Naive thymus-derived CD4-positive, alpha-beta T cell (primary cell): ENCODE measurements around the gene ILF2. TPM values are rescaled to one million over a fixed set of nuclear protein-coding genes. Genes with fewer than 3 reads are reported as not detected.
"Not testable (repeated sequence)": the region's sequence is repeated elsewhere in the genome, so short reads cannot be mapped to it uniquely, and the experiment has no call there.

Experiments
- ATAC-seq: fragments of 150-1000 bp; cut with Tn5 transposase; 2 replicates; pipeline ENCODE4 v1.10.0; 2021; ENCODE audit warnings: mild to moderate bottlenecking, moderate library complexity
- CTCF ChIA-PET: fragments of 350-600 bp; sonication (Branson Sonifier 250); formaldehyde crosslinking; loops from one replicate; lab custom pipeline; 2021; ENCODE audit warnings: antibody characterized with exemption; lab: Charles Lee
- POLR2A ChIA-PET: fragments of 350-600 bp; sonication (Branson Sonifier 250); formaldehyde crosslinking; loops from one replicate; lab custom pipeline; 2021; ENCODE audit warnings: antibody characterized with exemption, inconsistent platforms; lab: Charles Lee
- DNase-seq, 9 donors: peaks; one replicate each; pipeline versions ENCODE4 v3.0.0 to v3.0.0-alpha.2; 2020 to 2022; ENCODE audit warnings: mixed read lengths in 1 of 9
- H3K27ac ChIP-seq: one replicate; pipeline ENCODE4 v1.7.0; 2013; ENCODE audit warnings: mild to moderate bottlenecking, low read depth, low read length, moderate library complexity
- H3K27me3 ChIP-seq, 2 donors: one replicate each; pipeline ENCODE4 v1.7.0; 2013; ENCODE audit warnings: low read length in 2 of 2, mild to moderate bottlenecking in 2 of 2, moderate library complexity in 2 of 2; ENCODE audit not compliant: control insufficient read depth in 2 of 2, insufficient read depth in 2 of 2
- H3K36me3 ChIP-seq, 3 experiments: 1 replicate in 2 of 3; 2 replicates in 1 of 3; pipeline ENCODE4 v1.7.0; 2013; ENCODE audit warnings: low read length in 3 of 3, mild to moderate bottlenecking in 3 of 3, moderate library complexity in 1 of 3; ENCODE audit not compliant: insufficient read depth in 3 of 3, control insufficient read depth in 2 of 3
- H3K4me1 ChIP-seq, 2 donors: one replicate each; pipeline ENCODE4 v1.7.0; 2013; ENCODE audit warnings: low read length in 2 of 2, mild to moderate bottlenecking in 2 of 2, moderate library complexity in 1 of 2; ENCODE audit not compliant: control insufficient read depth in 2 of 2, insufficient read depth in 2 of 2
- H3K4me3 ChIP-seq: 2 replicates; pipeline ENCODE4 v1.7.0; 2013; ENCODE audit warnings: mild to moderate bottlenecking, low read length
- H3K9me3 ChIP-seq, 3 experiments: 1 replicate in 2 of 3; 2 replicates in 1 of 3; pipeline ENCODE4 v1.7.0; 2013; ENCODE audit warnings: low read length in 3 of 3; ENCODE audit not compliant: control insufficient read depth in 2 of 3
- H3K27ac Mint-ChIP-seq, 9 donors: one replicate each; pipeline ENCODE4 v1.8.0; 2020 to 2022; ENCODE audit warnings: mixed read lengths in 9 of 9, mild to moderate bottlenecking in 8 of 9, moderate library complexity in 5 of 9, inconsistent platforms in 2 of 9
- H3K27me3 Mint-ChIP-seq, 5 donors: one replicate each; pipeline ENCODE4 v1.8.0; 2021 to 2022; ENCODE audit warnings: mixed read lengths in 5 of 5, mild to moderate bottlenecking in 1 of 5
- H3K36me3 Mint-ChIP-seq, 5 donors: one replicate each; pipeline ENCODE4 v1.8.0; 2020 to 2022; ENCODE audit warnings: mixed read lengths in 5 of 5, mild to moderate bottlenecking in 3 of 5, inconsistent platforms in 1 of 5
- H3K4me1 Mint-ChIP-seq, 7 donors: one replicate each; pipeline ENCODE4 v1.8.0; 2020 to 2022; ENCODE audit warnings: mixed read lengths in 7 of 7, mild to moderate bottlenecking in 3 of 7, inconsistent platforms in 1 of 7
- H3K4me3 Mint-ChIP-seq, 10 donors: one replicate each; pipeline ENCODE4 v1.8.0; 2020 to 2022; ENCODE audit warnings: mild to moderate bottlenecking in 10 of 10, mixed read lengths in 10 of 10, moderate library complexity in 6 of 10, inconsistent platforms in 2 of 10
- H3K9me3 Mint-ChIP-seq, 11 donors: one replicate each; pipeline ENCODE4 v1.8.0; 2020 to 2022; ENCODE audit warnings: mixed read lengths in 11 of 11, mild to moderate bottlenecking in 4 of 11, inconsistent platforms in 1 of 11, moderate library complexity in 1 of 11
- intact Hi-C, 2 donors: fragments of 100-400 bp; cut with micrococcal nuclease; formaldehyde crosslinking; loops; one replicate each; pipeline ENCODE4 v1.15.1; 2023
- polyA plus RNA-seq, 2 donors: library from polyadenylated mRNA; unstranded; fragments of 300-500 nt; fragmentation: Illumina TruSeq; gene quantifications; one replicate each; pipeline ENCODE4 v1.2.3, GENCODE V29; 2021
- total RNA-seq, 6 experiments: library from RNA in 5 of 6; stranded (reverse) in 5 of 6; gene quantifications; 1 replicate in 5 of 6; 2 replicates in 1 of 6; pipeline ENCODE4 v1.2.3 and lab custom pipeline; 2021 to 2026

Gene ILF2
- total and polyA plus RNA-seq, 7 experiments from 2014 or later = 83.6 to 177 (median 136) TPM

- intact Hi-C loops = loop anchor here (1.0 to 10.0 kb wide), 20 partner anchors 13 to 956 kb away; partner anchors contain the start of genes CHTOP (in 2 of the 2), HAX1 (in 2 of the 2), RPS27 (in 2 of the 2) and SNAPIN (in 2 of the 2)
- CTCF ChIA-PET = interaction anchor here (0.6 to 2.7 kb wide), 6 partner anchors 13 to 1483 kb away, joined by 3 to 9 read pairs (median 4); no protein-coding TSS in a partner anchor
- Histone ChIP-seq H3K27ac (peak overlapping the region; percentile 71), H3K36me3 (peaks cover 18 to 23% (median 21%) of the 10 kb centered on the region in 3 experiments), H3K4me3 (peak overlapping the region; percentile 94), H3K4me1 (peaks cover 18 to 19% of the 10 kb centered on the region in 2 donors)
- not testable (repeated sequence) for H3K9me3 Mint-ChIP-seq, H3K4me3 Mint-ChIP-seq, H3K9me3 ChIP-seq, H3K27me3 Mint-ChIP-seq, H3K27me3 ChIP-seq
- ATAC-seq = peak; percentile 34
- Mint-ChIP-seq H3K4me1 (peaks cover 11 to 28% (median 17%) of the 10 kb centered on the region in 7 donors), H3K36me3 (peaks cover 9 to 29% (median 13%) of the 10 kb centered on the region in 5 donors), H3K27ac (peak overlapping the region in 2 of 9 donors; percentile 62 to 73)
- POLR2A ChIA-PET = interaction anchor here (0.6 to 4.5 kb wide), 15 partner anchors 9 to 318 kb away, joined by 3 to 38 read pairs (median 5); partner anchors contain the start of genes CHTOP, INTS3, S100A6 and SNAPIN
- DNase-seq = peak in 2 of 9 donors; percentile 53 to 54
These were observed 998 bp upstream of the ILF2 start for GRCh38 chr1:153671628-153672353.

GRCh38 chr1:153670257-153670858 is 435 bp downstream of the ILF2 start:
- DNase-seq (peak in 1 of 9 donors; percentile 46), ATAC-seq (peak; percentile 1)
- no peaks in the 10 kb centered on the region for H3K27me3 Mint-ChIP-seq
- no peak overlapping the region for H3K4me3 Mint-ChIP-seq
- H3K4me1 Mint-ChIP-seq = peaks cover 11 to 28% (median 17%) of the 10 kb centered on the region in 7 donors
- H3K36me3 Mint-ChIP-seq = peaks cover 12 to 36% (median 17%) of the 10 kb centered on the region in 5 donors
- H3K27ac ChIP-seq = peak overlapping the region; percentile 93
- peaks cover 18 to 19% of the 10 kb centered on the region in 2 donors for H3K4me1 ChIP-seq
- H3K4me3 ChIP-seq = peak overlapping the region; percentile 72
- H3K36me3 ChIP-seq = peaks cover 28 to 37% (median 30%) of the 10 kb centered on the region in 3 experiments
- POLR2A ChIA-PET = interaction anchor here (0.6 to 4.5 kb wide), 7 partner anchors 8 to 1479 kb away, joined by 5 to 38 read pairs (median 6); partner anchors contain the start of genes CHTOP and SNAPIN
- no peaks in the 10 kb centered on the region for H3K9me3 Mint-ChIP-seq
- H3K27ac Mint-ChIP-seq = no peak overlapping the region
- intact Hi-C loops = loop anchor here (2.0 to 10.0 kb wide), 12 partner anchors 98 to 957 kb away; partner anchors contain the start of genes HAX1 (in 2 of the 2), ATP8B2 (in 1 of the 2), CREB3L4 (in 1 of the 2) and CRTC2 (in 1 of the 2)
- no peaks in the 10 kb centered on the region for H3K27me3 ChIP-seq
- CTCF ChIA-PET = interaction anchor here (1.0 kb wide), 1 partner anchor 32 kb away, joined by 3 read pairs; no protein-coding TSS in a partner anchor
- no peaks in the 10 kb centered on the region for H3K9me3 ChIP-seq

- peaks cover 13 to 44% (median 25%) of the 10 kb centered on the region in 5 donors for H3K36me3 Mint-ChIP-seq
- no peak overlapping the region for H3K4me3 Mint-ChIP-seq
- ATAC-seq = no peak
These were observed 1.2 kb downstream of the ILF2 start for GRCh38 chr1:153669606-153670005.

GRCh38 chr1:153668672-153669071 is 2.1 kb downstream of the ILF2 start:
- H3K27me3 ChIP-seq, H3K27ac ChIP-seq, H3K4me3 ChIP-seq, ATAC-seq, H3K27me3 Mint-ChIP-seq, CTCF ChIA-PET, H3K9me3 ChIP-seq, intact Hi-C loops, H3K9me3 Mint-ChIP-seq, DNase-seq: not testable (repeated sequence)
- Mint-ChIP-seq H3K4me3 (peak overlapping the region in 4 of 10 donors; percentile 29 to 61 (median 34)), H3K4me1 (peaks cover 11 to 29% (median 17%) of the 10 kb centered on the region in 7 donors), H3K36me3 (peaks cover 13 to 50% (median 32%) of the 10 kb centered on the region in 5 donors), H3K27ac (peak overlapping the region in 2 of 9 donors; percentile 53 to 60)
- Histone ChIP-seq H3K4me1 (peaks cover 18 to 19% of the 10 kb centered on the region in 2 donors), H3K36me3 (peaks cover 44 to 54% (median 46%) of the 10 kb centered on the region in 3 experiments)
- POLR2A ChIA-PET = interaction anchor here (0.6 to 4.5 kb wide), 3 partner anchors 9 to 590 kb away, joined by 4 to 38 read pairs (median 21); partner anchors contain the start of genes CHTOP and SNAPIN

More at GRCh38 chr1:153669606-153670005, 1.2 kb downstream of the ILF2 start:
- H3K4me3 ChIP-seq = peak overlapping the region; percentile 72
- H3K36me3 ChIP-seq = peaks cover 35 to 45% (median 37%) of the 10 kb centered on the region in 3 experiments
- H3K27ac ChIP-seq = peak overlapping the region; percentile 93
- H3K4me1 ChIP-seq = peaks cover 18 to 19% of the 10 kb centered on the region in 2 donors
- ChIA-PET CTCF (no interaction called here), POLR2A (interaction anchor here (1.9 to 4.5 kb wide), 3 partner anchors 10 to 288 kb away, joined by 5 to 38 read pairs (median 21); partner anchors contain the start of genes CHTOP and SNAPIN)
- intact Hi-C loops = loop anchor here (2.0 to 10.0 kb wide), 12 partner anchors 97 to 958 kb away; partner anchors contain the start of genes HAX1 (in 2 of the 2), ATP8B2 (in 1 of the 2), CREB3L4 (in 1 of the 2) and CRTC2 (in 1 of the 2)
- H3K27me3 ChIP-seq = no peaks in the 10 kb centered on the region
- H3K9me3 ChIP-seq = no peaks in the 10 kb centered on the region
- H3K9me3 Mint-ChIP-seq = no peaks in the 10 kb centered on the region
- DNase-seq = no peak
- H3K4me1 Mint-ChIP-seq = peaks cover 11 to 29% (median 17%) of the 10 kb centered on the region in 7 donors
- H3K27ac Mint-ChIP-seq = peak overlapping the region in 1 of 9 donors; percentile 54
- H3K27me3 Mint-ChIP-seq = no peaks in the 10 kb centered on the region

GRCh38 chr1:153667439-153667838 is 3.4 kb downstream of the ILF2 start:
- peaks cover 53 to 67% (median 57%) of the 10 kb centered on the region in 3 experiments for H3K36me3 ChIP-seq
- DNase-seq (no peak), ATAC-seq (no peak)
- H3K27me3 Mint-ChIP-seq = no peaks in the 10 kb centered on the region
- peaks cover 14 to 51% (median 32%) of the 10 kb centered on the region in 5 donors for H3K36me3 Mint-ChIP-seq
- intact Hi-C loops = no loop called here
- peak overlapping the region; percentile 26 for H3K27ac ChIP-seq
- ChIA-PET POLR2A (interaction anchor here (0.8 to 3.6 kb wide), 10 partner anchors 9 to 323 kb away, joined by 3 to 13 read pairs (median 4); partner anchors contain the start of genes RPS27 and SNAPIN), CTCF (no interaction called here)
- H3K9me3 Mint-ChIP-seq = no peaks in the 10 kb centered on the region
- peaks cover 18 to 19% of the 10 kb centered on the region in 2 donors for H3K4me1 ChIP-seq
- peak overlapping the region in 2 of 10 donors; percentile 42 to 61 for H3K4me3 Mint-ChIP-seq
- H3K9me3 ChIP-seq = no peaks in the 10 kb centered on the region
- peaks cover 5 to 29% (median 17%) of the 10 kb centered on the region in 7 donors for H3K4me1 Mint-ChIP-seq
- no peak overlapping the region for H3K4me3 ChIP-seq
- peak overlapping the region in 6 of 9 donors; percentile 8 to 60 (median 36) for H3K27ac Mint-ChIP-seq
- H3K27me3 ChIP-seq = no peaks in the 10 kb centered on the region
